DND-41 (cell line): ENCODE results near the gene KCNN3.

Source experiments
- ATAC-seq: fragments of 200-7000 bp; cut with Tn5 transposase; 3 replicates; pipeline ENCODE4 v1.9.1; 2021; ENCODE audit warnings: low read depth; ENCODE audit not compliant: insufficient read depth
- DNase-seq: peaks from one replicate; pipeline ENCODE4 v3.0.0-alpha.2; 2020
- H2AFZ ChIP-seq: 2 replicates; pipeline ENCODE4 v1.6.0; 2012; ENCODE audit warnings: low read depth, low read length
- H3K27ac ChIP-seq: 2 replicates; pipeline ENCODE4 v1.5.1; 2012; ENCODE audit warnings: low read length, inconsistent platforms
- H3K27me3 ChIP-seq: fragments of 200-600 bp; sonication (generic); 2 replicates; pipeline ENCODE4 v1.6.0; 2012; ENCODE audit warnings: low read length, mild to moderate bottlenecking, inconsistent platforms; ENCODE audit not compliant: insufficient read depth, poor library complexity
- H3K36me3 ChIP-seq: 2 replicates; pipeline ENCODE4 v1.5.1; 2012; ENCODE audit warnings: low read length, inconsistent platforms; ENCODE audit not compliant: insufficient read depth
- H3K4me1 ChIP-seq: 2 replicates; pipeline ENCODE4 v1.5.1; 2012; ENCODE audit warnings: mild to moderate bottlenecking, low read length; ENCODE audit not compliant: insufficient read depth
- H3K4me2 ChIP-seq: 2 replicates; pipeline ENCODE4 v1.6.0; 2012; ENCODE audit warnings: mild to moderate bottlenecking, moderate library complexity, low read length, inconsistent platforms; ENCODE audit not compliant: insufficient read depth
- H3K4me3 ChIP-seq, 2 experiments: fragments of 200-600 bp in 1 of 2; shearing (Covaris generic) in 1 of 2; 2 replicates each; pipeline ENCODE4 v1.5.1; 2012 to 2016; ENCODE audit warnings: inconsistent platforms in 2 of 2, low read length in 2 of 2, mild to moderate bottlenecking in 2 of 2, low read depth in 1 of 2, moderate library complexity in 1 of 2
- H3K79me2 ChIP-seq: 2 replicates; pipeline ENCODE4 v1.6.0; 2012; ENCODE audit warnings: low read length, inconsistent platforms; ENCODE audit not compliant: insufficient read depth
- H3K9ac ChIP-seq: 2 replicates; pipeline ENCODE4 v1.6.0; 2012; ENCODE audit warnings: low read depth, mild to moderate bottlenecking, inconsistent platforms, low read length, moderate library complexity
- H3K9me3 ChIP-seq: 2 replicates; pipeline ENCODE4 v1.5.1; 2012; ENCODE audit warnings: low read length, moderate library complexity, mild to moderate bottlenecking, inconsistent platforms; ENCODE audit not compliant: insufficient read depth, severe bottlenecking
- H4K20me1 ChIP-seq: 2 replicates; pipeline ENCODE4 v1.6.0; 2012; ENCODE audit warnings: low read length; ENCODE audit not compliant: insufficient read depth
- EZH2 ChIP-seq: IDR thresholded peaks from 3 replicates; pipeline ENCODE4 v1.6.1; 2012; ENCODE audit warnings: borderline replicate concordance, low read depth, mild to moderate bottlenecking, moderate library complexity, low read length, inconsistent platforms; ENCODE audit not compliant: severe bottlenecking
- TF ChIP-seq, protein P1 (sequence below): IDR thresholded peaks from 2 replicates; pipeline ENCODE4 v1.5.1; 2012; ENCODE audit warnings: borderline replicate concordance, low read length, moderate library complexity, mild to moderate bottlenecking; ENCODE audit not compliant: poor library complexity, severe bottlenecking; ENCODE audit errors: extremely low read depth

The KCNN3 gene

GRCh38 chr1:154786804-154787570 is 83.1 kb downstream of the KCNN3 start:
- ATAC-seq: no peak
- Histone ChIP-seq H3K27me3 (peaks cover 6% of the 10 kb centered on the region), H3K4me1 (peaks cover 22% of the 10 kb centered on the region), H3K79me2 (no peaks in the 10 kb centered on the region), H3K9me3 (no peaks in the 10 kb centered on the region), H3K36me3 (no peaks in the 10 kb centered on the region), H2AFZ (no peak overlapping the region), H3K4me2 (no peak overlapping the region), H3K27ac (no peak overlapping the region), H3K4me3 (no peak overlapping the region), H4K20me1 (no peaks in the 10 kb centered on the region), H3K9ac (no peak overlapping the region)
- DNase-seq: no peak
- TF ChIP-seq, protein P1, sequence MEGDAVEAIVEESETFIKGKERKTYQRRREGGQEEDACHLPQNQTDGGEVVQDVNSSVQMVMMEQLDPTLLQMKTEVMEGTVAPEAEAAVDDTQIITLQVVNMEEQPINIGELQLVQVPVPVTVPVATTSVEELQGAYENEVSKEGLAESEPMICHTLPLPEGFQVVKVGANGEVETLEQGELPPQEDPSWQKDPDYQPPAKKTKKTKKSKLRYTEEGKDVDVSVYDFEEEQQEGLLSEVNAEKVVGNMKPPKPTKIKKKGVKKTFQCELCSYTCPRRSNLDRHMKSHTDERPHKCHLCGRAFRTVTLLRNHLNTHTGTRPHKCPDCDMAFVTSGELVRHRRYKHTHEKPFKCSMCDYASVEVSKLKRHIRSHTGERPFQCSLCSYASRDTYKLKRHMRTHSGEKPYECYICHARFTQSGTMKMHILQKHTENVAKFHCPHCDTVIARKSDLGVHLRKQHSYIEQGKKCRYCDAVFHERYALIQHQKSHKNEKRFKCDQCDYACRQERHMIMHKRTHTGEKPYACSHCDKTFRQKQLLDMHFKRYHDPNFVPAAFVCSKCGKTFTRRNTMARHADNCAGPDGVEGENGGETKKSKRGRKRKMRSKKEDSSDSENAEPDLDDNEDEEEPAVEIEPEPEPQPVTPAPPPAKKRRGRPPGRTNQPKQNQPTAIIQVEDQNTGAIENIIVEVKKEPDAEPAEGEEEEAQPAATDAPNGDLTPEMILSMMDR: no peak
- no peak for TF ChIP-seq EZH2

- no peaks in the 10 kb centered on the region for H3K79me2 ChIP-seq
- no peak overlapping the region for H3K4me2 ChIP-seq
- no peak overlapping the region for H3K4me3 ChIP-seq
- H3K36me3 ChIP-seq: no peaks in the 10 kb centered on the region
- H3K27me3 ChIP-seq: no peaks in the 10 kb centered on the region
- H3K9me3 ChIP-seq: no peaks in the 10 kb centered on the region
- H2AFZ ChIP-seq: no peak overlapping the region
- H3K9ac ChIP-seq: no peak overlapping the region
- ATAC-seq (peak; percentile 86), DNase-seq (peak; percentile 45)
- peaks cover 8% of the 10 kb centered on the region for H3K4me1 ChIP-seq
- no peaks in the 10 kb centered on the region for H4K20me1 ChIP-seq
- no peak overlapping the region for H3K27ac ChIP-seq
- TF ChIP-seq EZH2: no peak
- TF ChIP-seq, protein P1: no peak
Observed at GRCh38 chr1:154784924-154785531, 85.1 kb downstream of the KCNN3 start.

DNA sequence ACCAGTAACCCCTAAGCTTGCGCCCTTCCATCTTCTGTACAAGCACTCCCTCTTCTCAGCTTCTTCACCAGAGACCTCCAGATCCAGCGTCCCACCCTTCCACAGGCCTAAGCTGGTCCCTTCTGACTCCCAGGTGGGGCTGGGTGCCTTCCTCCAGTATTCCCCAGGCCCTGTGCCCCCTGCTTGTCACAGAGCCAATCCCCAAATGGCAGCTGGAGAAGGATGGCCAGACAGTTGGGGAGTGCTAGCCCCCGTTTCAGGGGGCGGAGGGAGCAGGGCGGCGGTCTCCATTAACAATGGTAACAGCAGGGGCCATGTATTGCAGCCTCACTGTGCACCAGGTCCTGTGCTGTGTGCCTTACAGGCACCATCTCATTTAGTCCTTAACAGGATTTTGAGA is 85.7 kb downstream of the KCNN3 start:
- Histone ChIP-seq H3K27ac (no peak overlapping the region), H3K36me3 (no peaks in the 10 kb centered on the region), H3K9me3 (no peaks in the 10 kb centered on the region), H4K20me1 (no peaks in the 10 kb centered on the region), H3K79me2 (no peaks in the 10 kb centered on the region), H3K4me1 (peaks cover 8% of the 10 kb centered on the region), H3K4me3 (no peak overlapping the region), H3K27me3 (no peaks in the 10 kb centered on the region), H3K9ac (no peak overlapping the region), H3K4me2 (no peak overlapping the region), H2AFZ (no peak overlapping the region)
- TF ChIP-seq, protein P1: no peak
- TF ChIP-seq EZH2: no peak
- DNase-seq (no peak), ATAC-seq (0 out of 3 replicates have a peak, but pooled peaks have one; percentile 13)
